ENCODE data around the gene SAP30BP. TPM values are rescaled to one million over a fixed set of nuclear protein-coding genes. Genes with fewer than 3 reads are reported as not detected.

SAP30BP gene
- total and polyA plus RNA-seq, 2 of the 8 experiments (the other 6 are each of a cell fraction or from before 2014, with no cell fraction given) = 63.3 to 79.9 TPM

DNA sequence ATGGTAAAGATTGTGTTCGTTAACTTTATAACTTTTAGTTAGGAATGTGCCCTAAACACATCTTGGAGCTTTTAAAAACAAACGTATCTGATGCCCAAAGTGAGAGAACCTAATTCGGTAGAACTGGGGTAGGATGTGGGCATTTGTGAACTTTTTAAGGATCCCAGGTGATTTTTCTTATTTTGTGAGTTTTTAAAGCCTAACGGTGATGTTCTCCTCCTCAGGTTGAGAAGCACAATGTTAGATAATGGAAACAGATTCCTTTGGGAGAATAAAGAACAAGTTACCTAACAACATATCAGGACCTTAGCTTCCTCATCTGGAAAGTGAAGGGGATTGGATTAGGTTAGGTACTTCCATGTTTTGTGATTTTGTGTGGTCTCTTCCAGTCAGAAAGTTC, 687 bp downstream of the SAP30BP start (continued):
- TF ChIP-seq HDAC2 (IDR thresholded peaks at IDR 0.05; ENCODE audit: borderline replicate concordance in 1 of 2, low read depth in 2 of 2, low read length in 2 of 2) (no peak), USF2 (IDR thresholded peaks at IDR 0.05; ENCODE audit: low read length) (no peak)

Data from H1 (cell line).